ENCODE results near the gene PRXL2A. TPM values are rescaled to one million over a fixed set of nuclear protein-coding genes. Genes with fewer than 3 reads are reported as not detected.

The PRXL2A gene
- total and polyA plus RNA-seq, 2 of the 4 experiments (the other 2 are of a cell fraction): 0.90 to 0.92 TPM

- Histone ChIP-seq H3K9ac (ENCODE audit: low read depth, low read length) (no peak overlapping the region), H2BK5ac (ENCODE audit: low read depth, low read length, poor library complexity, severe bottlenecking) (no peak overlapping the region), H2BK120ac (ENCODE audit: low read depth, low read length) (no peak overlapping the region), H4K91ac (ENCODE audit: insufficient read depth, low read depth, low read length) (no peak overlapping the region), H3K18ac (ENCODE audit: low read depth, low read length) (no peak overlapping the region), H3K4ac (ENCODE audit: low read depth, low read length) (no peak overlapping the region), H2AK5ac (ENCODE audit: low read depth, low read length) (no peak overlapping the region), H2BK20ac (ENCODE audit: low read depth, low read length) (no peak overlapping the region), H4K8ac (ENCODE audit: low read depth in 2 of 2, low read length in 2 of 2) (no peak overlapping the region), H3K27ac (ENCODE audit: insufficient read depth, low read length) (no peak overlapping the region), H3K4me3 (ENCODE audit: insufficient read depth, low read depth, low read length) (no peak overlapping the region), H3K36me3 (ENCODE audit: control insufficient read depth, insufficient read depth, low read length) (no peaks in the 10 kb centered on the region), H3K79me1 (ENCODE audit: low read depth in 1 of 2, low read length in 2 of 2) (no peaks in the 10 kb centered on the region), H3K9me1 (ENCODE audit: insufficient read depth, low read length) (no peaks in the 10 kb centered on the region), H2AK9ac (replicated peaks; ENCODE audit: low read depth, low read length, poor library complexity) (no peak overlapping the region), H3K27me3 (ENCODE audit: control insufficient read depth, insufficient read depth, low read length) (no peaks in the 10 kb centered on the region), H4K5ac (ENCODE audit: low read depth, low read length) (no peak overlapping the region), H3K9me3 (ENCODE audit: control insufficient read depth, insufficient read depth, low read length) (no peaks in the 10 kb centered on the region), H3K23ac (ENCODE audit: low read depth, low read length) (no peak overlapping the region), H3K14ac (replicated peaks; ENCODE audit: low read depth, low read length) (no peak overlapping the region), H3K4me1 (ENCODE audit: control insufficient read depth, insufficient read depth, low read length) (no peaks in the 10 kb centered on the region), H4K20me1 (ENCODE audit: insufficient read depth, low read length) (no peaks in the 10 kb centered on the region), H2BK15ac (ENCODE audit: low read depth, low read length) (no peak overlapping the region), H3K4me2 (ENCODE audit: low read depth, low read length) (no peak overlapping the region), H2AFZ (replicated peaks; ENCODE audit: low read length, poor library complexity) (no peak overlapping the region), H3K56ac (ENCODE audit: extremely low read depth, insufficient read depth, low read length) (no peak overlapping the region)
- CTCF ChIA-PET: no interaction called here
- no TSS peak for BruUV-seq (replicated peaks)
- dilution Hi-C loops (cut with HindIII; ENCODE audit: low sequenced_read_pairs, unreplicated experiment): no loop called here
- DNase-seq (no peak), ATAC-seq (ENCODE audit: low read depth) (no peak)
- in situ Hi-C loops (cut with MboI; ENCODE audit: low sequenced_read_pairs): no loop called here
- 33% methylated on average over 2 of the region's 8 CpGs; no CpG with 5 or more reads in 1 of the 2 experiments for WGBS, 2 experiments (ENCODE audit: extremely low coverage in 2 of 2, insufficient read length in 1 of 2)
- intact Hi-C loops (cut with micrococcal nuclease): no loop called here
- POLR2A ChIA-PET (ENCODE audit: unreplicated experiment): no interaction called here
- TF ChIP-seq CTCF (conservative IDR thresholded peaks at IDR 0.05; ENCODE audit: low read depth, low read length): no peak
- TF ChIP-seq MXI1 (IDR thresholded peaks at IDR 0.05; ENCODE audit: borderline replicate concordance, low read depth, low read length): no peak
- TF ChIP-seq SMC3 (IDR thresholded peaks at IDR 0.05; ENCODE audit: low read depth, low read length): no peak
- TF ChIP-seq CEBPB (IDR thresholded peaks at IDR 0.05; ENCODE audit: low read depth, low read length): no peak
- TF ChIP-seq RFX5 (IDR thresholded peaks at IDR 0.05; ENCODE audit: low read depth, low read length): no peak
Measured at GRCh38 chr10:80400136-80400804, 8.1 kb upstream of the PRXL2A start.

Data from IMR-90 (cell line).